HG03280 (cell line): ENCODE data around the gene VPS4A.

ENCODE experiments used
- ATAC-seq: cut with Tn5 transposase; IDR thresholded peaks from one replicate; pipeline ENCODE4 v1.9.1; 2021; ENCODE audit warnings: mild to moderate bottlenecking, moderate library complexity; ENCODE audit not compliant: unreplicated experiment

Gene VPS4A

DNA sequence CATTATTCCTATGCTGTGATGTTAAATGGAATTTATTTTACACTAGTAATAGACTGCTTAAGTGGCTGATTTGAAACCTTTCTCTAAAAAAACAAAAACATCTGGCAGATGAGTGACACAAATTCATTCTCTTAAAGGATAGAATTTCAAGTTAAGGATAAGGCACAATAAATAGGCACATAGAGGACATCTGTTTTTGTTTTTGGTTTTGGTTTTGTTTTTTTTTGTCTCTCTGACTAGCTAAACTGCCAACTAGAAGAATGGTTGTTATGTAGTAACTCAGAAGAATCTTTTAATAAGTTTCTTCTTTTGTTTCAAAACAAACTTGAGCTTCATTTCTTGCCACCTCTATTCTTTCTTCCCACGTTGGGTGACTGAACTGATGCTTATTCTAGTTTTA lies 5.1 kb upstream of the VPS4A start:
- no peak for ATAC-seq

DNA sequence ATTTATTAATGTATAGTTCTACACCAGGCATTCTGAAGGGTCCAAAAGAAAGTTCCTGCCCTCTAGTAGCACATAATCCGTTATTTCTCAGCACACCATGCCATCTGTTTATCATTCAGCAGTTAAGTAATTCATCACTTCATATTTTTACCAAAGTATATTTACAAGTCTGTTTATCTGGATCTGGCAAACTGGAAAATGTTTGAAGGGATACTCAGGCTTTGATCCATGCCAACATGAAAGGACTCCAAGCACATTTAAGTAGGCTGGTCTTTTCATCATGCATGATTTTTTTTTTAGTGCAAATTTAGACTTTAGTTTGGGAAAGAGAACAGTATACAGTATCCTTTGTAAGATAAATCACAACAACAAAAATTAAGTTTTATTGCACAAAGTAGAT lies 4.1 kb upstream of the VPS4A start:
- no peak for ATAC-seq

DNA sequence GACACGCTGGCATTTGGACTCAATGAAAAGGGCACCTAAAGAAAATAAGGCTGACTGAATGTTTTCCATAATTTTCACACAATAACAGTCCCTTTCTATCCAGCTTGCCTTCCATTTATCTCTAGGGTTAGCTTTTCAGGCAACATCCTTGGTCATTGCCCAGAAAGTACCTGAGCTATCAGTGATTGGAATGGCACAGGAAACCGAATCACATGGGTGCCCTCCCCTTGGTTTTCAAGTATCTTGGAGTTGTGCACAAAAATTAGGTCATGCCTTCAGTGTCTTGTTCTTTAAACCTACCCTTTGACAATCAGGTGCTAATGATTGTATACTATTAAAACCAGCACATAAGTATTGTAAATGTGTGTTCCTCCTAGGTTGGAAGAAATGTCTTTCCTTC lies 3.3 kb upstream of the VPS4A start:
- no peak for ATAC-seq

DNA sequence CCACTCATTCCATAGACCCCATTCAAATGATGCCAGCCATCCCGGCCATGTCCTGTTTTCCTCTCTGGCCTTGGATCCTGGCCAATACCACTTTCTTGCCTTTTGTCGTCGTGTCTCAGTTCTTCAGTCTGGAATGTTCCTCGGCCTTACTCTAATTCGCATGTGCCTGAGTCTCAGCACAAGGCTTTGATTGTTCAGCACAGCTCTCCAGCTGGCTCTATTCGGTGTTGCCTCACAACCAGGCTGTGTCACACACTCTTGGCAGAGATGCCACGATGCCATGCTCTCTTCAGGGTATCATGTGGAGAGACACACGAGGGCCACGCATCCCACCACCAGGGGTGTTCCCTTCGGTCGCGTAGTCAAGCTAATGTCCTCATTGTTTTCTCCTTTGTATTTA lies 1.8 kb upstream of the VPS4A start:
- no peak for ATAC-seq

DNA sequence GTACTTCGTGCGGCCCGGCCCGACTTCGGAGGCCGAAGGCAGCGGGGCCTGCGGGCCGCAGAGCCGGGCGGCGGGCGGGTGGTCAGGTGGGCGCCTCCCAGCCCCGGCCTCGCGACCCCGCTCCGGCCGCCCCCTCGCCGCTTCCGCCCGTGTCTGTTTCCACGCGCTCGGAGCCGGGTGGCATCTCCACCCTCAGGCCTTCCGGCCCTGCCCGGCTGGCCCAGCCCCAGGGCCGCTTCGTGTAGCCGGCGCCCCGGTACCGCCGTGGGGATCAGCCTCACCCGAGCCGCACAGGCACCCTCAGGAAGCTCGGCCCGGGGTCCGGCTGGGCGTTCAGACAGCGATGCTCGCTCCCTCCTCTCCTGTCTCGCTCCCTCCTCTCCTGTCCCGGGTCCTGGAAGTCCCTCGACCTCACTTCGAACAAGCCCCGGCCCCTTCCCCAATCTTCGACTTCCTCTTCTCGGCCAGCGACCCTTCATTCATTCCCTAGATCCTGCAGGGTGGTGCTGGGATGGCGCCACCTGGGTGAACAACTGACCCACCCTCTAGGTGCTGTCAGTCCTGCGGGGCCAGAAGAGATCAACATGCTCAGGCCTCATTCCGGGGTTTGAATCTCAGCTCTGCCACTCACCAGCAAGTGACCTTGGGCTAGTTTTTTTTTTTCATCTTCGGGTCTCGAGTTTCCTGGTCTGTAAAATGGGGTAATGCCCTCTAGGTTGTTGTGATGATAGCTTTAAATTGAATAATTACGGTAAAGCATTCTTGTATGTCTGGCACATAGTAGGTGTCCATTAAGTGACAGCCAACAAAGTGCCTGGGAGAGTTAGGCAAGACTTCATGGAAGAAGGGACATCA lies 610 bp downstream of the VPS4A start:
- ATAC-seq: peak; percentile 51

DNA sequence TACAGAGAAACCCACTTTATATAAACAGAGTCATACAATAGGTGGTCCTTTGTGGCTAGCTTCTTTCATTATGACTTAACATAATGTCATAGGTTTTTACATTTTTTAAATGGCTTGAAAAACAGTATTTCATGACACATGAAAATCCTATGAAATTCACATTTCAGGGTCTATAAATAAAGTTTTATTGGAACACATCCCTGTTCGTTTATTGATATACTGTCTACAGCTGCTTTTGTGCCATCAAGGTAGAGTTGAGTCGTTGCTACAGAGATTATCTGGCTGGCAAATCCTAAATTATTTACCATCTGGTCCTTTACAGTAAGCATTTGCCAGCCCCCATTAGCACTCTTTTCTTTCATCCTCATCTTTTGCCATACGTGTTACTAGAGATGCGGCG lies 2.3 kb downstream of the VPS4A start:
- no peak for ATAC-seq

DNA sequence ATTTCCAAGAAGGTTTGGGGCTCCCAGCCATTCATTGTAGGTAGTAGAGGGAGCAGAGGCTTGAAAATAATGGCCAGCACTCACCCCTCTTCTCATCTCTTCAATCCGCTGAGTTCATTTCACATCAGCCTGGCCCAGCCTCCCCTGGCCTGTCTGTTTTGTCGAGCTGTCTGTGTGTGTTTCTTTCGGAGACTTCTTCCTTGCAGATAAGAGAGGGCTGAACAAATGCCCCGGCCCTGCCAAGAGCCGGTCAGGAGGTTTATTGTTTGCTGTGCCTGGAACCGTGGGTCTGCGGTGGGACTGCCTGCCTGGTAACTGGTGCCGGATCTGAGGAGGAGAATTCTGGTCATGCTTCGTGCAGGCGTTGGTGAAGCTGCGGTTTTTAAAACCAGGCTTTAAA lies 3.4 kb downstream of the VPS4A start:
- no peak for ATAC-seq

DNA sequence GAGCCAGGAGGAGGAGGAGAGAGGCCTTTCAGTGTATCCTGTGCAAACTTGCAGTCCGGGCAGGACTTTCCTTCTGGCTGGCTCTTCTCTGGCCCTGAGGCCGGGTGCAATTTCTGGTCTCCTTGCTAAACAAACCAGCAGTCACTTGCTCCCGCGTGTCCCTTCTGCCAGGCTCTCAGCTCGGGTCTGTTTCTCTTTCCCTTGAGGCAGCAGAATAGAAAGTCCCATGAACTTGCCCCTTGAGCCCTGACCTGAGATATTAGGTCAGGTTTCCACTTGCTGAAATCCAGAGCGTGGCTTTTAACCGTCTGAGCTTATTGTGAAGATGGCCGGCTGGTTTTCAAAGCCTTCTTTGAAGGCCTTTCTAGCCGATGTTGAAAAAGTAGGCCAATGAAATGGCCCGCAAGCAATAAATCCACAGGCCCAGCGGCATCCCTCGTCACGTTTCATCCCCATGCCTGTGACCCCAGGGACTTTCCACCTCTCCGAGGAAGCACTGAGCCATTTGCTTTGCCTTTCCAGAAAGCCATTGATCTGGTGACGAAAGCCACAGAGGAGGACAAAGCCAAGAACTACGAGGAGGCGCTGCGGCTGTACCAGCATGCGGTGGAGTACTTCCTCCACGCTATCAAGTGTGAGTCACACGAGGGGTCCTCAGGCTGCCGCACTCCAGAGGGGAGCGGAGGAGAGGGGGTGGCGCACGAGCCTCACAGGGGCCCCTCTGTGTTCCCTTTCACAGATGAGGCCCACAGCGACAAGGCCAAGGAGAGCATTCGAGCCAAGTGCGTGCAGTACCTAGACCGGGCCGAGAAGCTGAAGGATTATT lies 4.5 kb downstream of the VPS4A start:
- ATAC-seq: no peak

DNA sequence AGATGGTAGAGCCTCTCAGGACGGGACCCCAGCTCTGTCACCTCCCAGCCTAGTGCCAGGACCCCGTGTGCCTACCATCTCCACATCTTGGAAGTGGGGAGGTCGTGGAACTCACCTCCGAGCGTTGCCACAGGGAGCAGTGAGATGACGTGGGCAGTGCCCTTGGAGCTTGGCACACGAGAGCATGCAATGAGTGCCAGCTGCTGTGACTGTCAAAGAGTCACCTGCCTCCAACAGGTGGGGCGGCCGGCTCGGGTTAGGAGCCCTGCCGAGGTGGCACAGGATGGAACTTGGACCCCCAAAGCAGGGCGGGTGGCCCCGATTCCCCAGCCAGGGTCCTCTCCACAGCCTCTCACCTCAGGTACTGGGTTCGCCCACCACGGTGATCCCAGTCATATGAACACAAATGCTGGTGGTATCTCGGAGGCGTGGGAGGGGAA lies 5.5 kb downstream of the VPS4A start:
- ATAC-seq: no peak

DNA sequence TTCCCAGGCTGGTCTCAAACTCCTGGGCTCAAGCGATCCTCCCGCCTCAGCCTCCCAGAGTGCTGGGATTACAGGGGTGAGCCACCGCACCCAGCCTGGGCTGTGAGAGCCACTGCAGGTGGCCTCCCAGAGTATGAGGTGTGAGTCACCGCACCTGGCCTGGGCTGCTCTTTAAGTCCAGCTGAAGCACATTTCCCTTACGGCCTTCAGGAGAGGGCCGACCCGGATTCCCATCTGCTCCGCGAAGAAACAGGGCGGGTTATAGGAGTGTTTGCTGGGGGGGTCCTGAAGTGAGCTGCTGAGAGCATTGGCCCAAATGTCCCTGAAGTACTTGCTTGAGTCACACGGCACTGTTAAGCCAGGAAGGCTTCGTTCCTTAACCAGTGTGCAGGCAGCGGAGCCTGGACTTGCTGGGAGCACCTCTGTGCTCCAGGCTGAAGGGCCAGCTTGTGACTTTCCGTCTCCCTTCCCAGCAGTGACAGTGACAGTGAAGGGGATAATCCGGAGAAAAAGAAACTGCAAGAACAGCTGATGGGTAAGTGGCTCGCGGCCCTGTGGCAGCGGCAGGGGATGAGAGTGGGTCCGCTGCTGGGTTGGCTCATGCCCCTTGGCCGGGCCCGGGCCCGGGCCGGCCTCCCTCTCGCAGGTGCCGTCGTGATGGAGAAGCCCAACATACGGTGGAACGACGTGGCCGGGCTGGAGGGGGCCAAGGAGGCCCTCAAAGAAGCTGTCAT lies 7.2 kb downstream of the VPS4A start:
- no peak for ATAC-seq

DNA sequence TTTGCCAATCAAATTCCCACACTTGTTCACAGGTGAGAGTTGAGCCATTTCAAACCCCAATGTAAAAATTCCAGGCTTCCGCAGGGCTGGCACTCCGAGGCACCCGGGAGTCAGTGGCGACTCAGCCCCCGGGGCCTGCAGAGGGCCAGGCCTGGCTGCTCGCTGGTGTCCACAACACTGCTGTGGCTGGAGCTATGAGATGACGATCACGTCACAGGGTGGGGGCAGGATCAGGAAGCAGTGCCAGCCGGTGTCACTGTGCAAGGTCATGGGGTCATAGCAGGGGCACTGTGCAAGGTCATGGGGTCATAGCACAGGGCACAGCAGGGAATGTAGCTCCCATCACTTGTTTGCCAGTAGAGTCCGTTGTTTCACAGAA lies 7.8 kb downstream of the VPS4A start:
- no peak for ATAC-seq

DNA sequence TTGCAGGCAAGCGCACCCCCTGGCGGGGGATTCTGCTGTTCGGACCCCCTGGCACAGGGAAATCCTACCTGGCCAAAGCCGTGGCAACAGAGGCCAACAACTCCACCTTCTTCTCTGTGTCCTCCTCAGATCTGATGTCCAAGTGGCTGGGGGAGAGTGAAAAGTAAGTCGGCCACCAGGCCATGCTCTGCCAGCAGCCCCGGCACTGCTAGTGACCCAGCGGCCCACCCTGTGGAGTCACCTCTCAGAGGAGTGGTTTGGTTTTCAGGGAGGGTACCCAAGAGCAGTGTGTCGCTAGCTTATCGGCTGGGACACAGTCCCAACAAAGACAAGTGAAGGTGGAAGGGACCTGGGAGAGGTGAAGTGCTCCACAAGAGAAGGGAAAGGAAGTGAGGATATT lies 8.2 kb downstream of the VPS4A start:
- ATAC-seq: no peak

DNA sequence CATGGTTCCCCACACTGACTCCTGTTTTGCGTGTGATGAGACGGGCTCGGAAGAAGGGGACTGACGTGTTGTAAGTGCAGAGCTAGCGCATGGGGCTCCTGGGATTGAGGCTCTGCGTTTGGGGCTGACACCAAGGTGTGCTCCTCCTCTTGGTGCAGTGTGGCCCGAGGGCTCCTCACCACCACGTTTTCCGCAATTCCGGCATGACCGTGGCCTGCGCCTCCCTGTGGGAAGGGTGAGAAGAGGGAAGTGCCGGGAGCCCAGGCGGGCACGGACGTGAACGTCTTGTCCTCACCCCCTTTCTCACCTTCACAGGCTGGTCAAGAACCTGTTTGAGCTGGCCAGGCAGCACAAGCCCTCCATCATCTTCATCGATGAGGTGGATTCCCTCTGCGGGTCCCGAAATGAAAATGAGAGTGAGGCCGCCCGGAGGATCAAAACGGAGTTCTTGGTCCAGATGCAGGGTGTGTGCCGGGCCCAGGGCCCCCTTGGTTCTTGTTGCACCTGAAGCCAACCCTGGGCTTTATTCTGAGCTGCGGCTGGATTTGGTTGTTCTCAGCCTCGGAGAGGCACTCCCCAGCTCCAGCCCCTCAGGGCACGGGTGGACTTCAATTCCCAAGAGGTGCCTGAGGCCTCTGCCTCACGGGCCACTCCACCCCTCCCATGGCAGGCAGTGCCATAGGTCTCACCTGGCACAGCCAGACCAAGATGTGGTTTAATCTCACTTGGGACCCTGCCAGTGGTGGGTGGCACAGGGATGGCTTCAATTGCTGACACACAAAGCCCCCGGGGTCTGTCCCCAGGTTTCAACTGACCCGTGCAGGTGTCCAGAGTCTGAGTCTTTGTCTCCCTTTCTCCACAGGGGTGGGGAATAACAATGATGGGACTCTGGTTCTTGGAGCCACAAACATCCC lies 8.9 kb downstream of the VPS4A start:
- ATAC-seq: no peak

DNA sequence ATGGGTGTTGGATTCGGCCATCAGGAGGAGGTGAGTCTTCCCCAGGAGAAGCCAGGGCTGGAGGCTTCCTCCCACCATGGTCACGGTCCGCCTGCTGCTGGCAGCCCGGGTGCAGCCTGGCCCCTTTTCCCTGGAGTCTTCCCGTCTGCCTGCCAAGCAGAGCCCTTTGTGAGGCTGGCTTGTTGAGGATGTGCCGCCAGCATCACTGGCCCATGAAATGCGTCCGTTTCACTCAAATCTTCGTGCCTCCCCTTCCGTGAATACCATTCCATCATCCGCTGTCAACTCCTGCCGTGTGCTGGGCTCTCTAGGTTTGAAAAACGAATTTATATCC lies 9.6 kb downstream of the VPS4A start:
- no peak for ATAC-seq

DNA sequence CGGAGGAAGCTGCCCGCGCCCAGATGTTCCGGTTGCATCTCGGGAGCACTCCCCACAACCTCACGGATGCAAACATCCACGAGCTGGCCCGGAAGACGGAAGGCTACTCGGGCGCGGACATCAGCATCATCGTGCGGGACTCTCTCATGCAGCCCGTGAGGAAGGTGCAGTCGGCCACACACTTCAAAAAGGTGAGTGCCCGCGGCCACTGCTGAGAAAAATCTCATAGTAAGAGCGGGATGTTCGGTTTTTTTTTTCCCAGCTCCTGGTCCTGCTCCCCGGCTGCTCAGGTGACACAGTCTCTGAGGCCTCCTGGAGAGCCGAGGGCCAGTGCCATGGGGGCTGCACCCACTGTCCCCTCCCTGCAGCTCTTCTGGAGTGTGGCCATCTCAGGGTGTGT lies 9.9 kb downstream of the VPS4A start:
- ATAC-seq: no peak

DNA sequence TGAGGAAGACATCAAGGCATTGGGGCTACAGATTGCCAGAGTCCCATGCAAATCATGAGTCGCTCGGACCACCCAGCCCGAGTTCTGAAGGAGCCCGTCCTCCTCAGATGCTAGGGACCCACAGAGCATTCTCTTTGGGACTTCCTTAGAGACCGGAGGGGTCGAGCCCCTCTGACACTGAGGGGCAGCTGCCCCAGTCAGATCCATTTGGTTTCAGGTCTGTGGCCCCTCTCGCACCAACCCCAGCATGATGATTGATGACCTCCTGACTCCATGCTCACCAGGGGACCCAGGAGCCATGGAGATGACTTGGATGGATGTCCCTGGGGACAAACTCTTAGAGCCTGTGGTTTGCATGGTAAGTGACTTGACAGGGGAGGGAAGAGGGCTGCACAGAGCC lies 11.2 kb downstream of the VPS4A start:
- no peak for ATAC-seq

DNA sequence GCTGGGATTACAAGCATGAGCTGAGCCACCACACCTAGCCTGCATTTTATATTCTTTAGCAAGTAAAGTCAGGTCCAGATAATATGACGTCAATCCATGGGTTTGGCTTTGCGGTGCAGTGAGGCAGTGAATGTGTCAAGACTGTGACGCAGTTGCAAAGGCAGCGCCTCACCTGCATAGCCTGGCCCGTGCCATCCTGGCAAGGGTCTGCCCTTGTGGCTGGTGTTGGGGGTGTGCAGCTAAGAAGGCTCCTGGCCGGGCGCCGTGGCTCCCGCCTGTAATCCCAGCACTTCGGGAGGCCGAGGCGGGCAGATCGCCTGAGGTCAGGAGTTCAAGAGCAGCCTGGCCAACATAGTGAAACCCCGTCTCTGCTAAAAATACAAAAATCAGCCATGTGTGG lies 12.3 kb downstream of the VPS4A start:
- no peak for ATAC-seq

DNA sequence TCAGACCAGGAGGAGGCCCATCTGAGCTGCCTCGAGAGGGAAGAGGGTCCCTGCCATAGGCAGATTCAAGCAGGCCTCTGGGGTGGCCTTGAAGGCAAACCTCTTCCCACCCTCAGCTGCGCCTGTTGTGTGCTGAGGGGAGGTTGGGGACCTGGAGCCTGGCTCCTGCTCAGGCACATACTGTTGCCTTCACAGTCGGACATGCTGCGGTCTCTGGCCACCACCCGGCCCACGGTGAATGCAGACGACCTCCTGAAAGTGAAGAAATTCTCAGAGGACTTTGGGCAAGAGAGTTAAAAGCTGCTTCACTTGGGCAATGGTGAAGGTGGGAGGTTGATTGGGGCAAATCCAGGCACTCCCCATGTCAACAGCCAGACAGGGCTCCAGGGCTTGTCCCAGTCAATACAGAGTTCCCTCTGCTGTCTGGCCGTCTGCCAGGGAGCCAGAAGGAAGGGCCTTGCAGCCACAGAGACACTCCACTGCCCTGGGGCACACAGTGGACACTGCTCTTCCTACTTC lies 12.9 kb downstream of the VPS4A start:
- no peak for ATAC-seq

DNA sequence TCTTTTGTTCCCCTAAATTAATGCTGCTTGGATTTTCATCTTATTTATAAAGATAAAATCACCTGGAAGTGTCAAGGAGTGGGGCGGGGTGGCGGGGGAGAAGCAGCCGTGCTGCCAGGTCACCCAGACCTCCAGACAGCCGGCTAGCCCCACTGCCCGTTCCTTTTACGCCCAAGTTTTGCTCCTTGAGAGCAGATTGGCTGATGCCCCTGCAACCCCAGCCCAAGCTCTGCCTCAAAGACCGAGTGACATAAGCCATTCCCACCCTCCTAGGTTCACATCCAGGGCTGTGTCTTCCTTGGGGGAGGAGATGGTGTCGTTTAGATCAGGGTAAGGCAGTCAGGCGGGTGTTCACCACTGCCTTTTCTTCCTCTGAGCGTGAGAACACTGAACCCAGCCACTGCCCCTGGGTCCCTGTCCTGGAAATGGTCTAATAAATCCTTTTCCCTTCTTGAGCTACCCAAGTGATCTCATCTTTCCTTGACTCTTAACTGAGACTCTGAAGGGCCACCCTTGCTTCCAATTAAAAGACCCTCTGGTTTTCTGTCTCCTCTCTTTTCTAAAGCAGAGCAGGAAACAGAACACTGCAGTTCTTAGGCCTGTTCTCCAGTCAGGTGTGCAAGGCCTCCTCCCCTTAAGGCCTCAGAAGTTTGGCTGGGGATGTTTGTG lies 13.6 kb downstream of the VPS4A start:
- no peak for ATAC-seq

DNA sequence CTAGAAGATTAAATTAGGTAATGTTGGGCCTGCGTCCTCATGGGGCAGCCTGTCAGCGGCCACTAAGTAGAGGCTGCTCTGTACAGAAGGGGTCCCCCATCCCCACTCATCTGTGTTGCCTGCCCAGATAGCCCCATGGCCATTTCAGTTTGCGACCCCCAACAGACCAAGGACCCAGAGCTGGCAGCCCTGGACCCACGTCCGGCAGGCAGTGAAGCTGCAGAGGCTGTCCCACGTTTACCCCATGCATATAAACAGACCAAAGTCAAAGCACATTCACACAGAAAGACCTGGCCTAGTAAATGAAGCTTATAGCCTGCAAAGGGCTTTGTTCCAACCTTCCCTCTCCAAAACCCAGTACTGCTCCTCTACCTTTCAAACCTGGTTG lies 14.6 kb downstream of the VPS4A start:
- no peak for ATAC-seq
